A549 (cell line): ENCODE data around the gene HINFP. TPM values are rescaled to one million over a fixed set of nuclear protein-coding genes. Genes with fewer than 3 reads are reported as not detected.

Experiments
- ATAC-seq, 2 experiments: fragments of 200-7000 bp in 1 of 2; fragments of >200 bp in 1 of 2; cut with Nextera tagmentation in 1 of 2; cut with Tn5 transposase in 1 of 2; 3 replicates each; pipeline versions ENCODE4 v1.8.0 to v1.9.1; 2018 to 2020; ENCODE audit warnings: mild to moderate bottlenecking in 1 of 2, moderate library complexity in 1 of 2
- CTCF ChIA-PET: fragments of 300-600 bp; sonication (Branson Sonifier 250); formaldehyde crosslinking; extraction: SDS; loops from one replicate; lab custom pipeline; 2021; ENCODE audit warnings: antibody characterized with exemption, inconsistent platforms; lab: Yijun Ruan, JAX
- POLR2A ChIA-PET: fragments of 350-600 bp; formaldehyde crosslinking; extraction: SDS; loops from one replicate; lab custom pipeline; 2021; ENCODE audit warnings: antibody characterized with exemption, inconsistent platforms; lab: Yijun Ruan, JAX
- DNase-seq, 2 experiments: peaks; one replicate each; pipeline versions ENCODE4 v3.0.0 to v3.0.0-alpha.2; 2011 to 2016; ENCODE audit warnings: low read depth in 1 of 2, low spot score in 1 of 2
- FAIRE-seq: peaks from 2 replicates; lab custom pipeline; 2011; peaks lifted over from hg19 to GRCh38; lab: Jason Lieb, UNC
- H3K27ac ChIP-seq, 2 experiments: fragments of >200 bp; sonication (Bioruptor Twin); formaldehyde crosslinking; 3 replicates each; pipeline ENCODE4 v1.5.1; 2016 to 2017
- H3K4me1 ChIP-seq: fragments of >200 bp; sonication (Bioruptor Twin); formaldehyde crosslinking; 3 replicates; pipeline ENCODE4 v1.6.1; 2016
- H3K4me2 ChIP-seq: fragments of >200 bp; sonication (Bioruptor Twin); formaldehyde crosslinking; 3 replicates; pipeline ENCODE4 v1.6.1; 2016
- H3K4me3 ChIP-seq: fragments of >200 bp; sonication (Bioruptor Twin); formaldehyde crosslinking; 3 replicates; pipeline ENCODE4 v1.5.1; 2016
- H3K9me3 ChIP-seq: fragments of >200 bp; sonication (Bioruptor Twin); formaldehyde crosslinking; 3 replicates; pipeline ENCODE4 v1.6.1; 2016
- ATOH8 ChIP-seq: fragments of 250-450 bp; sonication (Bioruptor Pico); IDR thresholded peaks from 2 replicates; pipeline ENCODE4 v1.5.0; 2020; ENCODE audit warnings: low read depth, mild to moderate bottlenecking, moderate library complexity
- CBX2 ChIP-seq: fragments of 200-600 bp; sonication (generic); IDR thresholded peaks from 2 replicates; pipeline ENCODE4 v1.6.1; 2016; ENCODE audit warnings: low read depth, mild to moderate bottlenecking, borderline replicate concordance
- CBX8 ChIP-seq: fragments of 200-600 bp; sonication (generic); IDR thresholded peaks from 2 replicates; pipeline ENCODE4 v1.6.1; 2016
- CHD2 ChIP-seq: fragments of 150-350 bp; IDR thresholded peaks from 2 replicates; pipeline ENCODE4 v1.6.1; 2014; ENCODE audit warnings: low read length; ENCODE audit not compliant: partially characterized antibody
- CHD4 ChIP-seq: fragments of 200-600 bp; sonication (generic); IDR thresholded peaks from 2 replicates; pipeline ENCODE4 v1.6.1; 2016; ENCODE audit warnings: antibody characterized with exemption, mild to moderate bottlenecking, borderline replicate concordance
- E2F6 ChIP-seq: IDR thresholded peaks from 2 replicates; pipeline ENCODE4 v1.6.1; 2012; ENCODE audit warnings: low read depth, borderline replicate concordance
- FOSL2 ChIP-seq, 2 experiments: fragments of 450-650 bp in 1 of 2; fragments of >200 bp in 1 of 2; sonication (Bioruptor Twin) in 1 of 2; formaldehyde crosslinking; IDR thresholded peaks; 2 replicates each; pipeline versions ENCODE4 v1.5.0 to v1.6.1; 2016 to 2020; ENCODE audit warnings: mild to moderate bottlenecking in 1 of 2, moderate library complexity in 1 of 2
- HEYL ChIP-seq: fragments of 250-450 bp; sonication (Bioruptor Pico); IDR thresholded peaks from 2 replicates; pipeline ENCODE4 v1.8.0; 2021; ENCODE audit warnings: mild to moderate bottlenecking, moderate library complexity
- HOXA7 ChIP-seq: fragments of 250-450 bp; sonication (Bioruptor Pico); IDR thresholded peaks from 2 replicates; pipeline ENCODE4 v1.5.0; 2020; ENCODE audit warnings: mild to moderate bottlenecking, moderate library complexity
- HOXB13 ChIP-seq: fragments of 250-450 bp; sonication (Bioruptor Pico); IDR thresholded peaks from 2 replicates; pipeline ENCODE4 v1.5.0; 2020; ENCODE audit warnings: low read depth, mild to moderate bottlenecking, moderate library complexity
- HOXB5 ChIP-seq: fragments of 250-450 bp; sonication (Bioruptor Pico); IDR thresholded peaks from 2 replicates; pipeline ENCODE4 v1.5.0; 2020; ENCODE audit warnings: mild to moderate bottlenecking, moderate library complexity
- KDM1A ChIP-seq: fragments of 200-600 bp; sonication (generic); IDR thresholded peaks from 2 replicates; pipeline ENCODE4 v1.6.1; 2016; ENCODE audit warnings: low read depth, mild to moderate bottlenecking
- KDM5A ChIP-seq: fragments of 200-600 bp; sonication (generic); IDR thresholded peaks from 2 replicates; pipeline ENCODE4 v1.6.1; 2016; ENCODE audit warnings: antibody characterized with exemption, mild to moderate bottlenecking
- MAZ ChIP-seq: fragments of 150-350 bp; IDR thresholded peaks from 2 replicates; pipeline ENCODE4 v1.6.1; 2014; ENCODE audit warnings: antibody characterized with exemption, low read depth, low read length, borderline replicate concordance
- NFE2L2 ChIP-seq: fragments of 150-350 bp; conservative IDR thresholded peaks from 2 replicates; pipeline ENCODE4 v1.6.1; 2014; ENCODE audit warnings: low read length
- NPAS2 ChIP-seq: fragments of 250-450 bp; sonication (Bioruptor Pico); IDR thresholded peaks from 2 replicates; pipeline ENCODE4 v1.8.0; 2022; ENCODE audit warnings: mild to moderate bottlenecking, moderate library complexity, borderline replicate concordance
- PHF8 ChIP-seq: fragments of 200-600 bp; sonication (generic); IDR thresholded peaks from 2 replicates; pipeline ENCODE4 v1.6.1; 2016; ENCODE audit warnings: low read depth, mild to moderate bottlenecking, antibody characterized with exemption, moderate library complexity, borderline replicate concordance
- POLR2A ChIP-seq: IDR thresholded peaks from 2 replicates; pipeline ENCODE4 v1.6.1; 2012; ENCODE audit warnings: mild to moderate bottlenecking, low read length
- RAD21 ChIP-seq, 2 experiments: fragments of >200 bp in 1 of 2; sonication (Bioruptor Twin) in 1 of 2; formaldehyde crosslinking in 1 of 2; IDR thresholded peaks in 1 of 2; conservative IDR thresholded peaks in 1 of 2; 2 replicates in 1 of 2; 3 replicates in 1 of 2; pipeline ENCODE4 v1.6.1; 2012 to 2018; ENCODE audit warnings: inconsistent platforms in 1 of 2
- RCOR1 ChIP-seq: fragments of 150-350 bp; IDR thresholded peaks from 2 replicates; pipeline ENCODE4 v1.6.1; 2014; ENCODE audit warnings: antibody characterized with exemption, low read length, low read depth
- RFX5 ChIP-seq: fragments of 450-650 bp; IDR thresholded peaks from 2 replicates; pipeline ENCODE4 v1.7.1; 2014; ENCODE audit warnings: antibody characterized with exemption, mild to moderate bottlenecking, moderate library complexity
- RNF2 ChIP-seq: fragments of 200-600 bp; sonication (generic); IDR thresholded peaks from 2 replicates; pipeline ENCODE4 v1.6.1; 2016; ENCODE audit warnings: low read depth, mild to moderate bottlenecking, antibody characterized with exemption, moderate library complexity, borderline replicate concordance
- SREBF2 ChIP-seq: fragments of 450-650 bp; IDR thresholded peaks from 2 replicates; pipeline ENCODE4 v1.6.1; 2014; ENCODE audit warnings: mild to moderate bottlenecking, moderate library complexity
- TP53 ChIP-seq: fragments of 250-450 bp; sonication (Bioruptor Pico); IDR thresholded peaks from 2 replicates; pipeline ENCODE4 v1.5.0; 2021; ENCODE audit warnings: mild to moderate bottlenecking, moderate library complexity
- ZC3H11A ChIP-seq: fragments of 450-650 bp; IDR thresholded peaks from 2 replicates; pipeline ENCODE4 v1.6.1; 2014; ENCODE audit warnings: antibody characterized with exemption, mild to moderate bottlenecking
- ZFP36 ChIP-seq: fragments of 450-650 bp; IDR thresholded peaks from 2 replicates; pipeline ENCODE4 v1.6.1; 2014; ENCODE audit warnings: borderline replicate concordance; ENCODE audit not compliant: partially characterized antibody
- WGBS: methylation state at CpG from one replicate; pipeline ENCODE4 v1.1.6; 2017; ENCODE audit errors: missing lambda C conversion rate; 5-methylcytosine and 5-hydroxymethylcytosine counted together
- polyA plus RNA-seq, 4 experiments: library from polyadenylated mRNA; depleted of rRNA in 3 of 4; stranded (reverse); fragments of >200 nt; fragmentation: RNase III in 1 of 4; extraction: RNeasy Plus Mini Kit Qiagen cat#74134 plus additional on column Dnase treatment in 1 of 4; gene quantifications; 2 replicates in 3 of 4; 3 replicates in 1 of 4; pipeline ENCODE4 v1.2.3, GENCODE V29; 2011 to 2017
- TF ChIP-seq, protein P1 (sequence below): fragments of 150-350 bp; IDR thresholded peaks from 2 replicates; pipeline ENCODE4 v1.6.1; 2014; ENCODE audit warnings: low read depth, mild to moderate bottlenecking, low read length
- TF ChIP-seq, protein P2 (sequence below): fragments of 200-600 bp; sonication (generic); IDR thresholded peaks from 2 replicates; pipeline ENCODE4 v1.6.1; 2016; ENCODE audit warnings: antibody characterized with exemption, mild to moderate bottlenecking, moderate library complexity

Gene HINFP
- polyA plus RNA-seq, 2 of the 4 experiments (the other 2 are of a cell fraction): 10.0 to 13.0 TPM

DNA sequence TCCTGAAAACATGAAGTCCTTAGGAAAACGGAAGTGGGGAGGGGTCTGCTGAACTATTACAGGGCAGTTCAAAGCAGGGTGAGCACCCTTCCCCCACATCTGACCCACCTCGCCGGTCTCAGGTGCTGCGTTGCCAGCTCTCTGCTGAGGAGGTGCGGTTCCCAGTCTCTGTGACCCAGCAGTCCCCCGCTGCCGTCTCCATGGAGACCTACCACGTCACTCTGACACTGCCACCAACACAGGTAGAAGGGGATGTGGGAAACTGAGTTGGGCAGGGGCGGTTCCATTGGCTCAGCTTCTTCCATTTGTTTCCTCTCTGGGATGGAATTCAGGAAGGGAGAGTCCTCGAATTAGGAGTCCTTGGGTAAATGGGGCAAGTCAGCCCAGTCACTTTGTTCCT lies 10.9 kb upstream of the HINFP start:
- Histone ChIP-seq H3K4me1 (peaks cover 17% of the 10 kb centered on the region), H3K9me3 (no peaks in the 10 kb centered on the region), H3K27ac (no peak overlapping the region), H3K4me2 (no peak overlapping the region), H3K4me3 (no peak overlapping the region)
- TF ChIP-seq RAD21 (conservative IDR thresholded peaks at IDR 0.05 in 1 of 2, IDR thresholded peaks at IDR 0.05 in 1 of 2): no peak
- TF ChIP-seq ZFP36: no peak
- TF ChIP-seq NPAS2 (CRISPR knock-in tag): no peak
- TF ChIP-seq ZC3H11A: no peak
- TF ChIP-seq, protein P1, sequence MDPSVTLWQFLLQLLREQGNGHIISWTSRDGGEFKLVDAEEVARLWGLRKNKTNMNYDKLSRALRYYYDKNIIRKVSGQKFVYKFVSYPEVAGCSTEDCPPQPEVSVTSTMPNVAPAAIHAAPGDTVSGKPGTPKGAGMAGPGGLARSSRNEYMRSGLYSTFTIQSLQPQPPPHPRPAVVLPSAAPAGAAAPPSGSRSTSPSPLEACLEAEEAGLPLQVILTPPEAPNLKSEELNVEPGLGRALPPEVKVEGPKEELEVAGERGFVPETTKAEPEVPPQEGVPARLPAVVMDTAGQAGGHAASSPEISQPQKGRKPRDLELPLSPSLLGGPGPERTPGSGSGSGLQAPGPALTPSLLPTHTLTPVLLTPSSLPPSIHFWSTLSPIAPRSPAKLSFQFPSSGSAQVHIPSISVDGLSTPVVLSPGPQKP: no peak
- no peak for TF ChIP-seq CBX2
- no peak for TF ChIP-seq HOXB5 (CRISPR knock-in tag)
- TF ChIP-seq POLR2A: no peak
- no peak for TF ChIP-seq HEYL (CRISPR knock-in tag)
- TF ChIP-seq PHF8: no peak
- no peak for TF ChIP-seq MAZ
- no peak for TF ChIP-seq CHD2
- no peak for TF ChIP-seq RNF2
- POLR2A ChIA-PET: no interaction called here
- ATAC-seq (no peak), DNase-seq (no peak), FAIRE-seq (no peak)
- WGBS: 80% methylated on average over 8 of the region's 10 CpGs
- CTCF ChIA-PET: interaction anchor here (2.1 to 2.9 kb wide), 3 partner anchors 11 to 58 kb away, joined by 8 to 9 read pairs (median 9); partner anchors contain the start of gene NLRX1

GRCh38 chr11:119111361-119111925 lies 9.9 kb upstream of the HINFP start:
- TF ChIP-seq CHD4 (no peak), RNF2 (no peak), TP53 (no peak), NPAS2 (CRISPR knock-in tag) (no peak), HOXB13 (CRISPR knock-in tag) (no peak), RFX5 (no peak), ZC3H11A (no peak), E2F6 (no peak), CBX2 (no peak), NFE2L2 (no peak), CBX8 (no peak), RCOR1 (no peak), KDM5A (no peak), MAZ (no peak), SREBF2 (no peak), FOSL2 (IDR thresholded peaks at IDR 0.05) (no peak), FOSL2 (CRISPR knock-in tag; IDR thresholded peaks at IDR 0.05) (no peak), HOXA7 (CRISPR knock-in tag) (no peak), KDM1A (no peak), ATOH8 (CRISPR knock-in tag) (no peak)
- TF ChIP-seq, protein P2, sequence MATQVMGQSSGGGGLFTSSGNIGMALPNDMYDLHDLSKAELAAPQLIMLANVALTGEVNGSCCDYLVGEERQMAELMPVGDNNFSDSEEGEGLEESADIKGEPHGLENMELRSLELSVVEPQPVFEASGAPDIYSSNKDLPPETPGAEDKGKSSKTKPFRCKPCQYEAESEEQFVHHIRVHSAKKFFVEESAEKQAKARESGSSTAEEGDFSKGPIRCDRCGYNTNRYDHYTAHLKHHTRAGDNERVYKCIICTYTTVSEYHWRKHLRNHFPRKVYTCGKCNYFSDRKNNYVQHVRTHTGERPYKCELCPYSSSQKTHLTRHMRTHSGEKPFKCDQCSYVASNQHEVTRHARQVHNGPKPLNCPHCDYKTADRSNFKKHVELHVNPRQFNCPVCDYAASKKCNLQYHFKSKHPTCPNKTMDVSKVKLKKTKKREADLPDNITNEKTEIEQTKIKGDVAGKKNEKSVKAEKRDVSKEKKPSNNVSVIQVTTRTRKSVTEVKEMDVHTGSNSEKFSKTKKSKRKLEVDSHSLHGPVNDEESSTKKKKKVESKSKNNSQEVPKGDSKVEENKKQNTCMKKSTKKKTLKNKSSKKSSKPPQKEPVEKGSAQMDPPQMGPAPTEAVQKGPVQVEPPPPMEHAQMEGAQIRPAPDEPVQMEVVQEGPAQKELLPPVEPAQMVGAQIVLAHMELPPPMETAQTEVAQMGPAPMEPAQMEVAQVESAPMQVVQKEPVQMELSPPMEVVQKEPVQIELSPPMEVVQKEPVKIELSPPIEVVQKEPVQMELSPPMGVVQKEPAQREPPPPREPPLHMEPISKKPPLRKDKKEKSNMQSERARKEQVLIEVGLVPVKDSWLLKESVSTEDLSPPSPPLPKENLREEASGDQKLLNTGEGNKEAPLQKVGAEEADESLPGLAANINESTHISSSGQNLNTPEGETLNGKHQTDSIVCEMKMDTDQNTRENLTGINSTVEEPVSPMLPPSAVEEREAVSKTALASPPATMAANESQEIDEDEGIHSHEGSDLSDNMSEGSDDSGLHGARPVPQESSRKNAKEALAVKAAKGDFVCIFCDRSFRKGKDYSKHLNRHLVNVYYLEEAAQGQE: no peak
- ChIA-PET CTCF (interaction anchor here (0.7 to 2.8 kb wide), 7 partner anchors 9 to 226 kb away, joined by 3 to 9 read pairs (median 3); partner anchors contain the start of gene NLRX1), POLR2A (interaction anchor here (1.8 to 2.4 kb wide), 2 partner anchors 9 to 10 kb away, joined by 9 to 10 read pairs; partner anchors contain the start of genes DPAGT1 and HINFP)
- ATAC-seq (no peak), FAIRE-seq (no peak), DNase-seq (no peak)
- Histone ChIP-seq H3K9me3 (no peaks in the 10 kb centered on the region), H3K4me2 (no peak overlapping the region), H3K4me1 (peaks cover 14% of the 10 kb centered on the region), H3K27ac (no peak overlapping the region), H3K4me3 (no peak overlapping the region)
- WGBS: 89% methylated on average over 7 of the region's 11 CpGs
